Activated naive CD4-positive, alpha-beta T cell treated with anti-CD3 and anti-CD28 coated beads, Interleukin-2, amount 10 ng/mL, durations not matched to agents 7 days and 5 days (primary cell): ENCODE results near the gene MLF1.
A peak's percentile ranks its signal among the peaks of the same experiment; 100 is the strongest.

Experiments used
- CTCF ChIA-PET: fragments of 350-600 bp; sonication (Branson Sonifier 250); formaldehyde crosslinking; loops from one replicate; lab custom pipeline; 2021; ENCODE audit warnings: antibody characterized with exemption; lab: Charles Lee
- DNase-seq: peaks from one replicate; pipeline ENCODE4 v3.0.0-alpha.2; 2020
- H3K27ac Mint-ChIP-seq: one replicate; pipeline ENCODE4 v1.8.0; 2021; ENCODE audit warnings: mild to moderate bottlenecking, moderate library complexity, mixed read lengths
- H3K27me3 Mint-ChIP-seq: one replicate; pipeline ENCODE4 v1.8.0; 2021; ENCODE audit warnings: mild to moderate bottlenecking, mixed read lengths
- H3K36me3 Mint-ChIP-seq: one replicate; pipeline ENCODE4 v1.8.0; 2021; ENCODE audit warnings: mixed read lengths
- H3K4me1 Mint-ChIP-seq: one replicate; pipeline ENCODE4 v1.8.0; 2021; ENCODE audit warnings: mixed read lengths
- H3K4me3 Mint-ChIP-seq: one replicate; pipeline ENCODE4 v1.8.0; 2021; ENCODE audit warnings: mild to moderate bottlenecking, moderate library complexity, mixed read lengths
- H3K9me3 Mint-ChIP-seq: one replicate; pipeline ENCODE4 v1.8.0; 2021; ENCODE audit warnings: mixed read lengths

Gene MLF1

DNA sequence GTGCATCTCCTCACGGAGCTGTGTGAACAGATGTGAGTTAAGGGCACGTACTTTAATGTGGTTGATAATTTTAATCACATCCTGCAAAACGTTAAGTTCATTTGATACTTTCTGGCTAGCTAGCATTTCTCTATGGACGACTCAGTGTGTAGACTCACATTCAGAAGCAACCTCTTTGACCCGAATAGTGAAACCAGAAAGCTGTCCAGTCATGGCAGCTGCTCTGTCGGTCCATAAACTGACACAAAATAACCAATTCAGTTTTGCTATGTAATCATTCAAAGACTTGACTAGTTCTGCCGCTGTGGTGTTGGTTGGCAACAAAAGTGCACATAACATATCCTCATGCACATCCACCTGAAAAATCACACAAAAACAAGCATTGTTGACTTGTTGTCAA, 69.7 kb downstream of the MLF1 start:
- Mint-ChIP-seq H3K4me3 (no peak overlapping the region), H3K36me3 (no peaks in the 10 kb centered on the region), H3K4me1 (peaks cover 14% of the 10 kb centered on the region), H3K27ac (no peak overlapping the region), H3K27me3 (no peaks in the 10 kb centered on the region), H3K9me3 (peaks cover 1% of the 10 kb centered on the region)
- no peak for DNase-seq
- CTCF ChIA-PET = no interaction called here

DNA sequence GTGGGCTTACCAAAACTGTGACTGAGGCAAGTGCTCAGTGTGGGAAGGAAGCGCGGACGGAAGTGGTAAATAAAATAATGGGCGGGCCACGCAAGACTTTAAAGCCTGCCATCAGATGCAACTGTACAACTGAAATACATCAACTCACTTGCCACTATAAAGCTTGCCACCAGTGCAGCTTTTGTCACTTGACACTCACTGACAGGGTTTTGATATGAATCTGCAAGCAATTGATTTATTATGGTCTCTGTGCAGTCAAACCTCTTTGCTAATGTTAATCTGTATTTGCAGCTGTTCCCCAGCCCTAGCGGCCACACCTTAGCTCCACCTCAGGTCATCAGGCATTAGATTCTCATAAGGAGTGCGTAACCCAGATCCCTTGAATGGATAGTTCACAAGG, 71.0 kb downstream of the MLF1 start:
- H3K4me1 Mint-ChIP-seq = peaks cover 24% of the 10 kb centered on the region
- peaks cover 3% of the 10 kb centered on the region for H3K36me3 Mint-ChIP-seq
- CTCF ChIA-PET = no interaction called here
- H3K4me3 Mint-ChIP-seq = no peak overlapping the region
- H3K27ac Mint-ChIP-seq = no peak overlapping the region
- no peaks in the 10 kb centered on the region for H3K27me3 Mint-ChIP-seq
- DNase-seq = no peak
- H3K9me3 Mint-ChIP-seq = no peaks in the 10 kb centered on the region

GRCh38 chr3:158642474-158643210, 71.6 kb downstream of the MLF1 start:
- no peak overlapping the region for H3K27ac Mint-ChIP-seq
- DNase-seq = no peak
- H3K36me3 Mint-ChIP-seq = peaks cover 3% of the 10 kb centered on the region
- peaks cover 24% of the 10 kb centered on the region for H3K4me1 Mint-ChIP-seq
- no peaks in the 10 kb centered on the region for H3K27me3 Mint-ChIP-seq
- H3K4me3 Mint-ChIP-seq = no peak overlapping the region
- H3K9me3 Mint-ChIP-seq = no peaks in the 10 kb centered on the region
- CTCF ChIA-PET = interaction anchor here (1.1 to 2.3 kb wide), 2 partner anchors 11 to 73 kb away, joined by 3 to 10 read pairs; no protein-coding TSS in a partner anchor

GRCh38 chr3:158644345-158644908, 73.4 kb downstream of the MLF1 start, which contains the start of gene GFM1:
TSS of gene GFM1 (plus strand) at chr3:158644527. CDS start at chr3:158644635, 108 bp downstream.
- Mint-ChIP-seq H3K27me3 (no peaks in the 10 kb centered on the region), H3K4me3 (peak within 1 kb of the TSS; percentile 93), H3K4me1 (peaks cover 30% of the 10 kb centered on the region), H3K36me3 (peaks cover 15% of the 10 kb centered on the region), H3K27ac (peak within 1 kb of the TSS; percentile 81), H3K9me3 (no peaks in the 10 kb centered on the region)
- CTCF ChIA-PET = interaction anchor here (0.6 to 3.2 kb wide), 18 partner anchors 9 to 609 kb away, joined by 3 to 37 read pairs (median 6); partner anchors contain the start of genes LXN and MFSD1
- peak; percentile 93 for DNase-seq

GRCh38 chr3:158649791-158650190, 78.8 kb downstream of the MLF1 start:
- Mint-ChIP-seq H3K27ac (peak overlapping the region; percentile 12), H3K4me3 (no peak overlapping the region), H3K9me3 (no peaks in the 10 kb centered on the region), H3K36me3 (peaks cover 25% of the 10 kb centered on the region), H3K27me3 (no peaks in the 10 kb centered on the region), H3K4me1 (peaks cover 22% of the 10 kb centered on the region)
- CTCF ChIA-PET = interaction anchor here (0.8 to 2.0 kb wide), 2 partner anchors 78 to 174 kb away, joined by 3 to 6 read pairs; no protein-coding TSS in a partner anchor
- DNase-seq = no peak

DNA sequence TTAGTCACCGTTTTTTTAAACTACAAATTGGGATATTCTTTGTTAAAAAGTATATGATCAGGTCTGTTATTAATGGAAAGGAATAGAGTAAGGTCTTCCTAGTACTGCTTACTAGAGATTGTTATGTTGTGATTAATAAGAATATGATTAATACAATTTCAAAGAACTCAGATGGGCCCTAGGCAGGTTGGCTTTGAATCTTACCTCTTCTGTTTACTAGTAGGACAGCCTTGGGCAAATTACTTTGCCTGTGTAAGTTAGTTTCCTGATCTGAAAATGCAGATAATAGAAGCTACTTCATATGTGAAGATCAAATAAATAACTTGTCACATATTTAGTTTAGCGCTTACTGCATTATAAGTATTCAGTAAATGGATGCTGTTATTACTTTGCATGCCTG, 80.2 kb downstream of the MLF1 start:
- no peak overlapping the region for H3K27ac Mint-ChIP-seq
- peaks cover 11% of the 10 kb centered on the region for H3K4me1 Mint-ChIP-seq
- no peaks in the 10 kb centered on the region for H3K9me3 Mint-ChIP-seq
- CTCF ChIA-PET = interaction anchor here (2.0 kb wide), 2 partner anchors 9 to 76 kb away, joined by 6 to 9 read pairs; no protein-coding TSS in a partner anchor
- H3K4me3 Mint-ChIP-seq = no peak overlapping the region
- no peaks in the 10 kb centered on the region for H3K27me3 Mint-ChIP-seq
- DNase-seq = no peak
- peaks cover 29% of the 10 kb centered on the region for H3K36me3 Mint-ChIP-seq

- H3K4me1 Mint-ChIP-seq = peaks cover 5% of the 10 kb centered on the region
- no peak overlapping the region for H3K4me3 Mint-ChIP-seq
- CTCF ChIA-PET = interaction anchor here (2.0 to 2.5 kb wide), 2 partner anchors 8 kb away, joined by 9 to 10 read pairs; partner anchors contain the start of gene GFM1
- no peak for DNase-seq
- H3K27me3 Mint-ChIP-seq = no peaks in the 10 kb centered on the region
- H3K36me3 Mint-ChIP-seq = peaks cover 31% of the 10 kb centered on the region
- no peaks in the 10 kb centered on the region for H3K9me3 Mint-ChIP-seq
- H3K27ac Mint-ChIP-seq = no peak overlapping the region
Observed at GRCh38 chr3:158652463-158652862, 81.5 kb downstream of the MLF1 start.
